ENCODE data around the gene HS3ST6. TPM values are rescaled to one million over a fixed set of nuclear protein-coding genes. Genes with fewer than 3 reads are reported as not detected.
"Not testable (repeated sequence)": the region's sequence is repeated elsewhere in the genome, so short reads cannot be mapped to it uniquely, and the experiment has no call there.

HS3ST6 gene
- total RNA-seq, 3 donors from 2014 or later: 2.5 to 3.1 (median 2.6) TPM

DNA sequence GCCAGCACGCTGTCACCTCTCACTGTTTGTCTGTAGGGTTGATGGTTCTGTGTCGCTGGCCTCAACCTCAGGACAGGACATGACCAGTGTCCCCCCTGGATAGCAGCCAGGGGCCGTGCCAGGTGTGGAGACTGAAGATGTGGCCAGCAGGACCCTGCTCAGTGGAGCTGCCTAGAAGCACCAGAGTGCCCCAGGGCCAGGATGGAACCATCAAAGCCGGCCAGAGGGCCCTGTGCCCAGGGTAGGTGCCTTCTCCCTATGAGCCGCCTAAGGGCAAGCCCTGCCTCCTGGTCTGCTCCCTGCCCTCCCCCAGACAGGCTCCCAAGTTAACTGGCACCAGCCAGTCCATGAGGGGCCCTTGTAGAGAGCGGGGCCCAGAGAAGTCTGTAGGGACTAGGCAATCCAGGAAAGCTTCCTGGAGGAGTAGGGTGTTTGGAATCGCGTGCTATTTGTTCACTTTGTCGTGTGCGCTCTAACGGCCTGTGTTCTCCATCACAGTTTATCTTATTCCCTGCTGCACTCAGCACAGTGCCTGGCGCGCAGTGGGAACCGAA lies 40.6 kb upstream of the HS3ST6 start:
- peak; percentile 44 to 69 (median 54) for DNase-seq
- Histone ChIP-seq H3K4me1 (ENCODE audit: low read depth) (peaks cover 20% of the 10 kb centered on the region), H3K36me3 (ENCODE audit: low read depth) (peaks cover 2% of the 10 kb centered on the region), H3K9me3 (no peaks in the 10 kb centered on the region), H3K4me3 (no peak overlapping the region)
- TF ChIP-seq, protein P1, sequence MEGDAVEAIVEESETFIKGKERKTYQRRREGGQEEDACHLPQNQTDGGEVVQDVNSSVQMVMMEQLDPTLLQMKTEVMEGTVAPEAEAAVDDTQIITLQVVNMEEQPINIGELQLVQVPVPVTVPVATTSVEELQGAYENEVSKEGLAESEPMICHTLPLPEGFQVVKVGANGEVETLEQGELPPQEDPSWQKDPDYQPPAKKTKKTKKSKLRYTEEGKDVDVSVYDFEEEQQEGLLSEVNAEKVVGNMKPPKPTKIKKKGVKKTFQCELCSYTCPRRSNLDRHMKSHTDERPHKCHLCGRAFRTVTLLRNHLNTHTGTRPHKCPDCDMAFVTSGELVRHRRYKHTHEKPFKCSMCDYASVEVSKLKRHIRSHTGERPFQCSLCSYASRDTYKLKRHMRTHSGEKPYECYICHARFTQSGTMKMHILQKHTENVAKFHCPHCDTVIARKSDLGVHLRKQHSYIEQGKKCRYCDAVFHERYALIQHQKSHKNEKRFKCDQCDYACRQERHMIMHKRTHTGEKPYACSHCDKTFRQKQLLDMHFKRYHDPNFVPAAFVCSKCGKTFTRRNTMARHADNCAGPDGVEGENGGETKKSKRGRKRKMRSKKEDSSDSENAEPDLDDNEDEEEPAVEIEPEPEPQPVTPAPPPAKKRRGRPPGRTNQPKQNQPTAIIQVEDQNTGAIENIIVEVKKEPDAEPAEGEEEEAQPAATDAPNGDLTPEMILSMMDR (IDR thresholded peaks at IDR 0.05): no peak
- ATAC-seq: peak; percentile 1
- intact Hi-C loops (cut with DNase I, micrococcal nuclease): no loop called here

DNA sequence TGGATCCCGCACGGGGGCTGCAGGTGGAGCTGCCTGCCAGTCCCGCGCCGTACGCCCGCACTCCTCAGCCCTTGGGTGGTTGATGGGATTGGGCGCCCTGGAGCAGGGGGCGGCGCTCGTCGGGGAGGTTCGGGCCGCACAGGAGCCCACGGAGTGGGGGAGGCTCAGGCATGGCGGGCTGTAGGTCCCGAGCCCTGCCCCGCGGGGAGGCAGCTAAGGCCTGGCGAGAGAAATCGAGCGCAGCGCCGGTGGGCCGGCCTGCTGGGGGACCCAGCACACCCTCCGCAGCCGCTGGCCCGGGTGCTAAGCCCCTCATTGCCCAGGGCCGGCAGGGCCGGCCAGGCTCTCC lies 39.9 kb upstream of the HS3ST6 start:
- H3K4me1 ChIP-seq (ENCODE audit: low read depth): peaks cover 15% of the 10 kb centered on the region
- intact Hi-C loops (cut with DNase I, micrococcal nuclease); ATAC-seq; H3K36me3 ChIP-seq (ENCODE audit: low read depth); H3K4me3 ChIP-seq; H3K9me3 ChIP-seq: not testable (repeated sequence)
- DNase-seq: peak in 1 of 3 donors; percentile 60

DNA sequence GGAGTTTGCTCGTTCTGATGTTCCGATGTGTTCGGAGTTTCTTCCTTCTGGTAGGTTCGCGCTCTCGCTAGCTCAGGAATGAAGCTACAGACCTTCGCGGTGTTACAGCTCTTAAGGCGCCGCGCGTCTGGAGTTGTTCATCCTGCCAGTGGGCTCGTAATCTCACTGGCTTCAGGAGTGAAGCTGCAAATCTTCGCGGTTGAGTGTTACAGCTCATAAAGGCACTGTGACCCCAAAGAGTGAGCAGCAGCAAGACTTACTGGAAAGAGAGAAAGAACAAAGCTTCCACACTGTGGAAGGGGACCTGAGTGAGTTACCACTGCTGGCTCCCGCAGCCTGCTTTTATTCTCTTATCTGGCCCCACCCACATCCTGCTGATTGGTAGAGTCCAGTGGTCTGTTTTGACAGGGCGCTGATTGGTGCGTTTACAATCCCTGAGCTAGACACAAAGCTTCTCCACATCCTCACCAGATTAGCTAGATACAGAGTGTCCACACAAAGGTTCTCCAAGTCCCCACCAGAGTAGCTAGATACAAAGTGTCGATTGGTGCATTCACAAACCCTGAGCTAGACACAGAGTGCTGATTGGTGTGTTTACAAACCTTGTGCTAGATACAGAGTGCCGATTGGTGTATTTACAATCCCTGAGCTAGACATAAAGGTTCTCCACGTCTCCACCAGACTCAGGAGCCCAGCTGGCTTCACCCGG lies 39.4 kb upstream of the HS3ST6 start:
- H3K9me3 ChIP-seq; DNase-seq; H3K36me3 ChIP-seq (ENCODE audit: low read depth); H3K4me3 ChIP-seq; ATAC-seq; intact Hi-C loops (cut with DNase I, micrococcal nuclease): not testable (repeated sequence)
- peaks cover 15% of the 10 kb centered on the region for H3K4me1 ChIP-seq (ENCODE audit: low read depth)

DNA sequence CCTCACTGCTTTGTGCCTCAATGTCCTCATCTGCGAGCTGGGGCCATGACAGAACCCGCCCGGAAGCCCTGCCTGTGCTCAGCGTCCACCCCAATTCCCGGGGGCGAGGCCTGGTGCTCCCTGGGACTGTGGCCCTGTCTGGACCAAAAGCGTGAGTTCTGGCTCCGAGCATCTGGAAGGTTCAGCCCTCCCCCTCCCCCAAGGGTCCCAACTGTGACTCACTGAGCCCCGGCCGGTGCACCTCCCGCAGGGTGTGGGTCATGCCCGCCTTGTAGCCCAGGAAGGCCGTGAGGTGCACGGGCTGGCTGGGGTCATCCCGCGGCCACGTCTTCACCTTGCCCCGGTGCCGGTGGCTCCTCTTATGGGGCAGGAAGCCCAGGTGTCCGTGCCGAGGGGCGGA lies 35.5 kb upstream of the HS3ST6 start:
- DNase-seq (peak in 1 of 3 donors; percentile 50), ATAC-seq (no peak)
- TF ChIP-seq, protein P1 (IDR thresholded peaks at IDR 0.05): no peak
- Histone ChIP-seq H3K36me3 (ENCODE audit: low read depth) (no peaks in the 10 kb centered on the region), H3K9me3 (no peaks in the 10 kb centered on the region), H3K4me1 (ENCODE audit: low read depth) (peaks cover 1% of the 10 kb centered on the region), H3K4me3 (no peak overlapping the region)
- intact Hi-C loops (cut with DNase I, micrococcal nuclease): no loop called here

DNA sequence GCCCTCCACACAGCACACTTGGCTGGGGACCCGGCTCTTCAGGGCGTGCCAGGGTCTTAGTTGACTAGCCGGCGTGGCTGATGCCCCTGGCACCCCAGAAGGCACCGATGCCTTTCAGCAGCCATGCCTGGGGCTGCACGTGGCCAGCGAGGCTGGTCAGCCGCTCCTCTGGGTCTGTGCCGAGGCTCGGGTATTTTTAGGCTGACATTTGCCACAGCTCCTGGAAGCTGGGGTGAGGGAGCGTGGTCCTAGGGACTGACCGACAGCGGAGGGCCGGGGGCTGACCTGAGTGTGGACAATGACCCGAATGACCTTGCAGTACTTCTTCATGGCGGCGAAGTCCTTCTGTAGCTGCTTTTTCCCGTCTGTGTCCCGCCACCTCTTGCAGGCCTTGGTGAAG lies 32.3 kb upstream of the HS3ST6 start:
- DNase-seq (no peak), ATAC-seq (no peak)
- H3K4me3 ChIP-seq: no peak overlapping the region
- TF ChIP-seq, protein P1 (IDR thresholded peaks at IDR 0.05): no peak
- intact Hi-C loops (cut with DNase I, micrococcal nuclease): no loop called here
- H3K36me3 ChIP-seq (ENCODE audit: low read depth): no peaks in the 10 kb centered on the region
- no peaks in the 10 kb centered on the region for H3K9me3 ChIP-seq
- no peaks in the 10 kb centered on the region for H3K4me1 ChIP-seq (ENCODE audit: low read depth)

DNA sequence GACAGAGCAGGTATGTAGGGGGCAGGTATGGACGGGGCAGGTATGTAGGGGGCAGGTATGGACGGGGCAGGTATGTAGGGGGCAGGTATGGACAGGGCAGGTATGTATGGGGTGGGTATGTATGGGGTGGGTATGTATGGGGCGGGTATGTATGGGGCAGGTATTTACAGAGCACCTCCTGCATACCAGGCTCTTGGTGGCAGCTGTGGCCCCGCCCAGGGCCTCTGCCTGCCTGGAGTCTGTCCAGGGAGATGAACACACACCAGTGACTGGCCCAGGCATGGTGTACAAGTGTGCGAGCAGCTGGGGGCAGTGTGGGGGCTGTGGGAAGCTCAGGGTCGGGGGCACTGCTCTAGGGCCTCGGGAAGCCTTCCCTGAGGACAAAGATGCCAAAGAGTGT lies 31.8 kb upstream of the HS3ST6 start:
- no peak overlapping the region for H3K4me3 ChIP-seq
- intact Hi-C loops (cut with DNase I, micrococcal nuclease): no loop called here
- H3K4me1 ChIP-seq (ENCODE audit: low read depth): no peaks in the 10 kb centered on the region
- H3K9me3 ChIP-seq: no peaks in the 10 kb centered on the region
- DNase-seq (peak in 1 of 3 donors; percentile 50), ATAC-seq (peak; percentile 53)
- TF ChIP-seq, protein P1 (IDR thresholded peaks at IDR 0.05): no peak
- H3K36me3 ChIP-seq (ENCODE audit: low read depth): no peaks in the 10 kb centered on the region
